Neural progenitor cell (in vitro differentiated cells): ENCODE data around the gene METTL6.

Experiments
- EZH2 ChIP-seq: fragments of 200-600 bp; sonication (generic); IDR thresholded peaks from 2 replicates; pipeline ENCODE4 v1.6.1; 2017; ENCODE audit warnings: antibody characterized with exemption, mild to moderate bottlenecking, moderate library complexity
- EZH2phosphoT487 ChIP-seq: fragments of 200-600 bp; sonication (generic); IDR thresholded peaks from 2 replicates; pipeline ENCODE4 v1.6.1; 2017; ENCODE audit warnings: antibody characterized with exemption
- TF ChIP-seq, protein P1 (sequence below): fragments of 200-600 bp; sonication (generic); IDR thresholded peaks from 2 replicates; pipeline ENCODE4 v1.5.1; 2017; ENCODE audit warnings: antibody characterized with exemption, mild to moderate bottlenecking

GRCh38 chr3:15372918-15373317, 54.4 kb downstream of the METTL6 start:
- no peak for TF ChIP-seq EZH2
- TF ChIP-seq, protein P1, sequence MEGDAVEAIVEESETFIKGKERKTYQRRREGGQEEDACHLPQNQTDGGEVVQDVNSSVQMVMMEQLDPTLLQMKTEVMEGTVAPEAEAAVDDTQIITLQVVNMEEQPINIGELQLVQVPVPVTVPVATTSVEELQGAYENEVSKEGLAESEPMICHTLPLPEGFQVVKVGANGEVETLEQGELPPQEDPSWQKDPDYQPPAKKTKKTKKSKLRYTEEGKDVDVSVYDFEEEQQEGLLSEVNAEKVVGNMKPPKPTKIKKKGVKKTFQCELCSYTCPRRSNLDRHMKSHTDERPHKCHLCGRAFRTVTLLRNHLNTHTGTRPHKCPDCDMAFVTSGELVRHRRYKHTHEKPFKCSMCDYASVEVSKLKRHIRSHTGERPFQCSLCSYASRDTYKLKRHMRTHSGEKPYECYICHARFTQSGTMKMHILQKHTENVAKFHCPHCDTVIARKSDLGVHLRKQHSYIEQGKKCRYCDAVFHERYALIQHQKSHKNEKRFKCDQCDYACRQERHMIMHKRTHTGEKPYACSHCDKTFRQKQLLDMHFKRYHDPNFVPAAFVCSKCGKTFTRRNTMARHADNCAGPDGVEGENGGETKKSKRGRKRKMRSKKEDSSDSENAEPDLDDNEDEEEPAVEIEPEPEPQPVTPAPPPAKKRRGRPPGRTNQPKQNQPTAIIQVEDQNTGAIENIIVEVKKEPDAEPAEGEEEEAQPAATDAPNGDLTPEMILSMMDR, result no peak
- TF ChIP-seq EZH2phosphoT487, result no peak
